T-helper 1 cell treated with Interleukin-12 subunit alpha and Interleukin-12 subunit beta and Interleukin-4 antibody, amounts not matched to agents 30 ng/mL and 1 ng/mL, for 36 hours (primary cell): ENCODE data around the gene PARP14. TPM values are rescaled to one million over a fixed set of nuclear protein-coding genes. Genes with fewer than 3 reads are reported as not detected.

Experiments used
- intact Hi-C: fragments of 100-400 bp; cut with micrococcal nuclease; formaldehyde crosslinking; loops from one replicate; pipeline ENCODE4 v1.15.1; 2024
- total RNA-seq: library from RNA; stranded (reverse); gene quantifications from 2 replicates; pipeline ENCODE4 v1.2.3, GENCODE V29; 2022

Gene PARP14
- total RNA-seq, 1 donor from 2014 or later = 148 TPM

- intact Hi-C loops = no loop called here
Observed at GRCh38 chr3:122767540-122768372, 87.1 kb downstream of the PARP14 start.

GRCh38 chr3:122770521-122771202 is 90.0 kb downstream of the PARP14 start:
- intact Hi-C loops = no loop called here

- intact Hi-C loops = no loop called here
Observed at GRCh38 chr3:122772827-122773226, 92.2 kb downstream of the PARP14 start.

GRCh38 chr3:122773944-122774509 is 93.4 kb downstream of the PARP14 start:
- intact Hi-C loops = no loop called here

GRCh38 chr3:122774564-122774963 is 93.9 kb downstream of the PARP14 start:
- intact Hi-C loops = no loop called here

- intact Hi-C loops = no loop called here
Observed at GRCh38 chr3:122776675-122777468, 96.2 kb downstream of the PARP14 start.

- intact Hi-C loops = no loop called here
Observed at GRCh38 chr3:122777563-122777962, 96.9 kb downstream of the PARP14 start.

Other genes with a start within 250 kb of the PARP14 start
- 67.4 and 68.7 TPM in 2 replicates for gene KPNA1, start 165.9 kb upstream of the PARP14 start, total RNA-seq
- 142 and 152 TPM in 2 replicates for gene PARP9, start 116.5 kb upstream of the PARP14 start, total RNA-seq
- 154 and 160 TPM in 2 replicates for gene DTX3L, start 116.5 kb upstream of the PARP14 start, total RNA-seq
- 43.2 and 43.5 TPM in 2 replicates for gene PARP15, start 103.2 kb upstream of the PARP14 start, total RNA-seq
- 7.3 and 7.5 TPM in 2 replicates for gene HSPBAP1, start 113.0 kb downstream of the PARP14 start, total RNA-seq
- gene SLC49A4, start 114.2 kb downstream of the PARP14 start, total RNA-seq = 2.5 and 3.4 TPM in 2 replicates